Fibroblast of skin of abdomen (primary cell): Measurements from ENCODE around the gene LRRC37A3.
"Not testable (repeated sequence)": the region's sequence is repeated elsewhere in the genome, so short reads cannot be mapped to it uniquely, and the experiment has no call there.

Experiments used
- DNase-seq: peaks from one replicate; pipeline ENCODE4 v3.0.0-alpha.2; 2013

LRRC37A3 gene

DNA sequence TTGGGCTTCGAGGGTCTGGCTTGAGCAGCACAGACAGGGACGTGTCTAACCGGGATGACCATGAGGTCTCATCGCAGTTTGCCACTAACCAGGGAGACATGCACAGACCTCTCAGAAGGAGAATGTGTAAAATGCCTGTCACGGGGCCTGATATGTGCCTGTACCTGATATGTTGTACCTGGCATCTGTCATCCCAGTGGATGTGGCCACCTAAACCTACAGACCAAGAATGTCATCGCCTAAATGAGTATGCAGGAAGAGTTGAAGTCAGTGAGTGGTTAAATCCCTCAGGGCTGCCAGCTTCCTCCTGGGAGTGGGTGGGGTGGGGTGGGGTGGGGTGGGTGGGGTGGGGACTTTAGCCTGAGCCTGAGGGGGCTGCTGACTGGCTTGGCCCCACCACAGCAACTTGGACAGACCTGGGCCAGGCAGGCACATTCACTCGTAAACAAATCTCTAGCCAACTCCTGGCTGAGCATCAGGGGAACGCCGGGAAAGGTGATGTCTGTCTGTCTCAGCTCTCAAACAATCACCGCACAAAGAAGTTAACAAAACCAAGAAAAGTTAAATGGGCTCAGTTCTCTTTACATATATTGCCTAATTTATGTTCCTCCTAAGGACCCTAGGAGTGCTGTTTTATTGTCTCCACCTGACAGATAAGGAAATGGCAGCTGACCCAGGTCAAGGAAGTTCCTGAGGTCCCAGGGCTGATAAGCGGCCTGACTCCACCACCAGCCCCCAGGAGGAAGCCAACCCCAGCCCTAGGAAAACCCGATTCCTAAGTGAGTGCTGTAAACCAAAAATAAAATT is 89.3 kb downstream of the LRRC37A3 start:
- not testable (repeated sequence) for DNase-seq

DNA sequence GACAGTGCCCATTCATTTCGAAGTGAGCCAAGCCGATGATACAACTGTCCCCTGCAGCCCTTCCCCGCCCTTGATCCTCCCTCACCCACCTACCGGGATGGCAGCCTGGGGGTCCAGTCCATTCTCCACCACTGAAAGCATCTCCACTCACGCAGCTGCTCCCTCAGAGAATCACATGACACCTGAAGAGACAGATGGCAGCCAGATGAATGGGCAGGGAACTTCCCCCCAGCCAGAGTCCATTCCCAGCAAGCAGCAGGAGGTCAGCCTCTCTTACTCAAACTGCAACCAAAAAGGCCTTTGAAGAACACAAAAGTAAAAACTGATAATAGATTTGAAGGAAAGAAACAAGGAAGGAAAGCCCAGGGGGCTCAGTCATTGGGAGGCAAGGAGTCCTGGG is 90.2 kb downstream of the LRRC37A3 start:
- DNase-seq: not testable (repeated sequence)

DNA sequence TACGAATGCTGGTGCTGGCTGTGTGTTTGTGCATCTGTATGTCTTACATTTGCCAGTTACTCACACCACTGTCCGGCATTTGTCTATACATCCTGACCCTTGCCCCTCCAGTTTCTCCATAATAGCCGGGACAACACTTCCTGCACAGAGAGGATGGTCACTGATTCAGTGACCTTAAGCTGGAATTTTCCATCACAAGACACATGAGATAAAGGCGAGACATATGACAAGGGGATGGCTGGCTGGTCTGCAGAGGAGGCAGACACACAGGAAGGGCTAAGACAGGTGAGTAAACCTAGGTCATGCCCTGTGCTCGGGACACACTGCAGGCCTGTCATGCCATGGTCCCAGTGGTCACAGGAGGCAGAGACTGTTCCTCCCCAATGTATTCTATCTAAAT is 100.4 kb downstream of the LRRC37A3 start:
- not testable (repeated sequence) for DNase-seq

DNA sequence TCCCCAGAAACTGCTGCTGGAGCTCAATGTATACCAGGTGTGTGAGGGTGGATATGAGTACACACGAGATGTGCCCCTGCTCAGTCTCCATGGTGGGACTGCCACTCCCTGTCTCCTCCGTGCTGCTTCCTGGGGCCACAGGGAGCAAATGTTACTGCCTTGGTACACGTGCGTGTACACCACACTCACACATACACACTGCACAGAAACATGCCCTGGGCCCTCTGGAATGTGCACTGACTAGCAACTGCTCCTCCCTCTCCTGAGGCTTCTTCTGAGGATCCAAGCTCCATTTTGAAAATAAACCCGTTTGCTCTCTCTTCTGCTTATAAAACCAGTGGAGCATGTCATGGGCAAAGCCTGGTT is 103.5 kb downstream of the LRRC37A3 start:
- DNase-seq: not testable (repeated sequence)

DNA sequence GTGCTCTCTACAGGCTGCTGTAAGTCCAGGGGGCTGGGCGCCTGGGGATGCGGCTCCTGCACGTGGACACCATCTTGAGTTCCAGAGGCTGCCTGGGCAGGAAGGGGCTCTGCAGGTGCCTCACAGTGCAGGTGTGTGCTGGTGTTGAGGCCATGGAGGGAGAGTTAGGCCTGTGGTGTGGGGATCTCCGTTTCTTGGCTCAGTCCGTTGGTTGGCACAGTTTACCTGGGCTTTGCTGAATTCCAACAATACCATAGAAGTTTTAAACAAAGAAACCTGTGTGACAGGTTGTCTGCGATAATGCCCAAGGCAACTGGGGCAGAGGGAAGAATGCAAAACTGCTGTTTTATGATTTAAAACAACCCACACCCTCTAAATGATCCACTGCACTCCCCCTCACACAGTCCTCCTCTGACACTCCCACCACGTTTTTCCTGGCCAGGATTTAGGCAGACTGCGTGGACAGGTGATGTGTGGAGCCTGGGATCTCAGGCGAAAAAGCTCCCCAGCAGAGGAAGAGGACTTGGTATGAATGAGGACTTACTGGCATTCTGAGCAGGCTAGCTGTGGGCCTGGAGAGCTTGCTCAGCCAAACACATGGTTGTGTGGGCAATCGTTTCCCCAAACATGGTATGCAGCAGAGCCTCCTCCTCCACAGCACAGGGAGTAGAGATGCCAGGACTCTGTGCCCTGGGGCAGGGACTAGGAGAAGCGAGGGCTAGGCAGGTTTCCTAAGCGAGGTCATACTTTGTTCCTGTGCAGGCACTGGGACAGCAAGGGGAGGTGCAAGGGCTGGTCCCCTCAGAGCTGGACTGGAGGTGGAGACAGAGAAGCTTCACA is 104.1 kb downstream of the LRRC37A3 start:
- DNase-seq: not testable (repeated sequence)

DNA sequence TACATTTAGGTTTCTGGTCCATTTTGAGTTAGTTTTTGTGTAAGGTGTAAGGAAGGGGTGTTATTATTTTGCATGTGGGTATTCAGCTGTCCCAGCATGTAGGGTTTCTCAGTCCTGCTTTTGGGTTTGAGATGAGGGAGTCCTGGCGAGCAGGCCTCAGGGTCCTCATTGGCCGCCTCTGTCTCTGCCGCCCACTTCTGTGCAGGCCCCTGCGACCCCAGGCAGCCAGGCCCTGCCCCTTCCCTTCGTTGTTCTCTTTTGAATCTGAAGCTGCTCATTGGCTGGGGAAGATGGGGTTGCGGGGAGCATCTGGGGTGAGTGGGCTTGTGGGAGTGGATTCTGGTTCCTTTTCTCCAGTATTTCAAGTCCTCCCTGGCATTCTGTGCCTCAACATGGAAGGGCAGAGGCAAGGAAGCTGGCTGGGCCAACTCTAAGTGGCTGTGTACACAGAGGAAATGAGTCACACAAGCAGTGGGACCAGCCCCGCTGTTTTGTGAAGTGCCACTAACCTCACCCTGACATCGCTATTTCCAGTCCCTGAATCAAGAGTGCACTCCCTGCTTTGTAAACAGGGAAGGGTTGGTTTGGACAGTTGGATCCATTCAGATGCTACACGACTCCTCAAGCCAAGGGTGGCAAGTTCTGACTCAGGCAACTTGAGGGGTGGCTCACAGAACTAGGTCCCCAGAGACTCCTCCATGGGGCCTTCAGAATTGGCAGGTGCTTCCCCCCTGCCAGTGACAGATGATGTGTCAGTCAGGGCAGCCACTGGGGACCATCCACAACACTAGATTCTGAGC is 110.9 kb downstream of the LRRC37A3 start:
- peak; percentile 13 for DNase-seq
